HepG2 (cell line): ENCODE data around the gene BTN1A1. TPM values are rescaled to one million over a fixed set of nuclear protein-coding genes. Genes with fewer than 3 reads are reported as not detected.

ENCODE experiments used
- AGO2 ChIP-seq: fragments of 200-400 bp; formaldehyde crosslinking; optimal IDR thresholded peaks from 2 replicates; pipeline ENCODE3; 2017; ENCODE audit warnings: mild to moderate bottlenecking, low read depth, low read length, moderate library complexity
- CBX1 ChIP-seq: IDR thresholded peaks from one replicate; pipeline ENCODE4 v1.6.1; 2016; ENCODE audit warnings: antibody characterized with exemption, low read depth
- DPF2 ChIP-seq: sonication (generic); formaldehyde crosslinking; IDR thresholded peaks from 2 replicates; pipeline ENCODE4 v1.4.0; 2020; ENCODE audit warnings: mild to moderate bottlenecking, low read depth, missing genetic modification reagents, borderline replicate concordance
- ELF4 ChIP-seq: sonication (generic); formaldehyde crosslinking; IDR thresholded peaks from 2 replicates; pipeline ENCODE4 v1.5.0; 2020; ENCODE audit warnings: missing genetic modification reagents, mild to moderate bottlenecking, moderate library complexity, borderline replicate concordance
- ETV6 ChIP-seq: sonication (generic); formaldehyde crosslinking; conservative IDR thresholded peaks from 2 replicates; pipeline ENCODE4 v1.4.0; 2020; ENCODE audit warnings: missing genetic modification reagents
- FOXA3 ChIP-seq: IDR thresholded peaks from 2 replicates; pipeline ENCODE4 v1.6.1; 2016; ENCODE audit warnings: missing genetic modification reagents, missing compliant biosample characterization
- ISL2 ChIP-seq: sonication (generic); formaldehyde crosslinking; IDR thresholded peaks from 2 replicates; pipeline ENCODE4 v1.5.0; 2020; ENCODE audit warnings: missing genetic modification reagents
- JUNB ChIP-seq: sonication (generic); formaldehyde crosslinking; IDR thresholded peaks from 2 replicates; pipeline ENCODE4 v1.8.0; 2022; ENCODE audit warnings: missing genetic modification reagents, mild to moderate bottlenecking, borderline replicate concordance
- KDM4B ChIP-seq: sonication (generic); formaldehyde crosslinking; IDR thresholded peaks from 2 replicates; pipeline ENCODE4 v1.4.0; 2020; ENCODE audit warnings: missing genetic modification reagents
- NFE2L2 ChIP-seq: fragments of 150-350 bp; IDR thresholded peaks from 2 replicates; pipeline ENCODE4 v1.6.1; 2014; ENCODE audit warnings: low read length
- POLR2AphosphoS2 ChIP-seq: IDR thresholded peaks from 2 replicates; pipeline ENCODE4 v1.6.1; 2011; ENCODE audit warnings: low read depth, low read length, improper control_type of control experiment
- SNAPC5 ChIP-seq: sonication (generic); formaldehyde crosslinking; IDR thresholded peaks from 2 replicates; pipeline ENCODE4 v1.8.1; 2023; ENCODE audit warnings: mild to moderate bottlenecking, missing genetic modification reagents, borderline replicate concordance
- SOX6 ChIP-seq, 2 experiments: fragments of 450-650 bp in 1 of 2; sonication (generic) in 1 of 2; formaldehyde crosslinking in 1 of 2; IDR thresholded peaks; 2 replicates each; pipeline versions ENCODE4 v1.4.0 to v1.6.1; 2017 to 2020; ENCODE audit warnings: antibody characterized with exemption in 1 of 2, mild to moderate bottlenecking in 1 of 2, missing genetic modification reagents in 1 of 2
- SP4 ChIP-seq: sonication (generic); formaldehyde crosslinking; IDR thresholded peaks from 2 replicates; pipeline ENCODE4 v1.8.1; 2023; ENCODE audit warnings: mild to moderate bottlenecking, missing genetic modification reagents
- THYN1 ChIP-seq: sonication (generic); formaldehyde crosslinking; IDR thresholded peaks from 2 replicates; pipeline ENCODE4 v1.8.1; 2023; ENCODE audit warnings: low read depth, mild to moderate bottlenecking, moderate library complexity, missing genetic modification reagents, borderline replicate concordance
- TMF1 ChIP-seq: sonication (generic); formaldehyde crosslinking; IDR thresholded peaks from 2 replicates; pipeline ENCODE4 v1.8.1; 2022; ENCODE audit warnings: low read depth, missing genetic modification reagents
- ZMYM3 ChIP-seq: sonication (generic); formaldehyde crosslinking; IDR thresholded peaks from 2 replicates; pipeline ENCODE4 v1.5.1; 2020; ENCODE audit warnings: mild to moderate bottlenecking, missing genetic modification reagents
- ZNF496 ChIP-seq: sonication (generic); formaldehyde crosslinking; IDR thresholded peaks from 2 replicates; pipeline ENCODE4 v1.8.1; 2023; ENCODE audit warnings: mild to moderate bottlenecking, moderate library complexity, missing genetic modification reagents; ENCODE audit not compliant: insufficient replicate concordance
- ZNF605 ChIP-seq: sonication (generic); formaldehyde crosslinking; IDR thresholded peaks from 2 replicates; pipeline ENCODE4 v1.8.0; 2022; ENCODE audit warnings: mild to moderate bottlenecking, missing genetic modification reagents
- ZNF672 ChIP-seq: sonication (generic); formaldehyde crosslinking; IDR thresholded peaks from 2 replicates; pipeline ENCODE4 v1.8.1; 2022; ENCODE audit warnings: missing genetic modification reagents
- ZSCAN30 ChIP-seq: sonication (generic); formaldehyde crosslinking; IDR thresholded peaks from 2 replicates; pipeline ENCODE4 v1.5.0; 2020; ENCODE audit warnings: mild to moderate bottlenecking, missing genetic modification reagents
- polyA plus RNA-seq, 8 experiments: library from polyadenylated mRNA; depleted of rRNA in 3 of 8; stranded (reverse) in 7 of 8; unstranded in 1 of 8; fragments of >200 nt; fragmentation: Illumina TruSeq in 4 of 8; extraction: Trizol in 4 of 8; gene quantifications; 2 replicates each; pipeline versions ENCODE4 v1.2.1 to v1.2.3, GENCODE V29; 2011 to 2016; ENCODE audit warnings: low read depth in 4 of 8, missing spikeins in 1 of 8, mixed read lengths in 1 of 8; ENCODE audit not compliant: insufficient read depth in 1 of 8
- total RNA-seq, 5 experiments: library from RNA; depleted of rRNA; stranded (reverse); fragments of >200 nt; fragmentation: Illumina TruSeq; extraction: Trizol; gene quantifications; 2 replicates each; pipeline ENCODE4 v1.2.3, GENCODE V29; 2016; ENCODE audit warnings: low read depth in 1 of 5
- TF ChIP-seq, protein P1 (sequence below): IDR thresholded peaks from 2 replicates; pipeline ENCODE4 v1.4.0; 2020; ENCODE audit warnings: mild to moderate bottlenecking, missing genetic modification reagents
- TF ChIP-seq, protein P2 (sequence below): sonication (generic); formaldehyde crosslinking; IDR thresholded peaks from 2 replicates; pipeline ENCODE4 v1.8.0; 2022; ENCODE audit warnings: low read depth, missing genetic modification reagents
- TF ChIP-seq, protein P3 (sequence below): sonication (generic); formaldehyde crosslinking; IDR thresholded peaks from 2 replicates; pipeline ENCODE4 v1.9.0; 2021; ENCODE audit warnings: missing genetic modification reagents, mild to moderate bottlenecking, borderline replicate concordance

Gene BTN1A1
- total and polyA plus RNA-seq, 2 of the 13 experiments (the other 11 are each of a cell fraction or from before 2014, with no cell fraction given): 0.04 TPM; not detected in 1

DNA sequence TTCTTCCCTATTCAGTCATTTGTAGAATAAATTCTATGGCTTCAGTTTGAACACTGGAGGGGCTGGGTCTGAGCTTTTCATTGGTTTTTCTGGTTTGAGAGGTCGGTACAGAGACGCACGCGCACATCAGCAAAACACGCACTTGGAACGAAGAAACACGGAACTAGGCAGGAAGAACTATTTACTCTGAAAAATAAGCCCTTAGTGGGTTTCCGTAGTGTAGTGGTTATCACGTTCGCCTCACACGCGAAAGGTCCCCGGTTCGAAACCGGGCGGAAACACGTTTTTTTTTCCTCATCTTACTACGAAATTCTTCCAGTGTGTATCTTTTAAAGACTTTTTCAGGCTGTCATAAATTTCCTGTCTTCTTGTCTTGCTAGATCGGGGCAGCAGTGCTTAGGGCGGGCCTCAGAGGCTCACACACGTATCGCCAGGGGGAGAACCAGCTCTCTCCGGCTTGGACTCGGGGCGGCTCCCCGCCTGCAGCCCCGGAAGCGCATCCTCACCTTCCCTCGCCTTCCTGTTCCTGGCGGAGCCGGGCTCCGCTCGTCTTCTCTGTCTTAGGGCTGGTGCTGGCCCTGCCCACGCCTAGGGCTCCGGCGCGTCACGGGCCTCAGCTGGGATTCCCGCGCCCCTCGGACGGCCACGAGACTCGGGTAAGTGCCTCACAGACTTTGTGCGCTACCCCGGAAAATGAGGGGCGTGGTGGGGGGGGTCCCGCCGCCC is 37.9 kb downstream of the BTN1A1 start, which contains the start of gene HMGN4 (continued):
- TF ChIP-seq, protein P1, sequence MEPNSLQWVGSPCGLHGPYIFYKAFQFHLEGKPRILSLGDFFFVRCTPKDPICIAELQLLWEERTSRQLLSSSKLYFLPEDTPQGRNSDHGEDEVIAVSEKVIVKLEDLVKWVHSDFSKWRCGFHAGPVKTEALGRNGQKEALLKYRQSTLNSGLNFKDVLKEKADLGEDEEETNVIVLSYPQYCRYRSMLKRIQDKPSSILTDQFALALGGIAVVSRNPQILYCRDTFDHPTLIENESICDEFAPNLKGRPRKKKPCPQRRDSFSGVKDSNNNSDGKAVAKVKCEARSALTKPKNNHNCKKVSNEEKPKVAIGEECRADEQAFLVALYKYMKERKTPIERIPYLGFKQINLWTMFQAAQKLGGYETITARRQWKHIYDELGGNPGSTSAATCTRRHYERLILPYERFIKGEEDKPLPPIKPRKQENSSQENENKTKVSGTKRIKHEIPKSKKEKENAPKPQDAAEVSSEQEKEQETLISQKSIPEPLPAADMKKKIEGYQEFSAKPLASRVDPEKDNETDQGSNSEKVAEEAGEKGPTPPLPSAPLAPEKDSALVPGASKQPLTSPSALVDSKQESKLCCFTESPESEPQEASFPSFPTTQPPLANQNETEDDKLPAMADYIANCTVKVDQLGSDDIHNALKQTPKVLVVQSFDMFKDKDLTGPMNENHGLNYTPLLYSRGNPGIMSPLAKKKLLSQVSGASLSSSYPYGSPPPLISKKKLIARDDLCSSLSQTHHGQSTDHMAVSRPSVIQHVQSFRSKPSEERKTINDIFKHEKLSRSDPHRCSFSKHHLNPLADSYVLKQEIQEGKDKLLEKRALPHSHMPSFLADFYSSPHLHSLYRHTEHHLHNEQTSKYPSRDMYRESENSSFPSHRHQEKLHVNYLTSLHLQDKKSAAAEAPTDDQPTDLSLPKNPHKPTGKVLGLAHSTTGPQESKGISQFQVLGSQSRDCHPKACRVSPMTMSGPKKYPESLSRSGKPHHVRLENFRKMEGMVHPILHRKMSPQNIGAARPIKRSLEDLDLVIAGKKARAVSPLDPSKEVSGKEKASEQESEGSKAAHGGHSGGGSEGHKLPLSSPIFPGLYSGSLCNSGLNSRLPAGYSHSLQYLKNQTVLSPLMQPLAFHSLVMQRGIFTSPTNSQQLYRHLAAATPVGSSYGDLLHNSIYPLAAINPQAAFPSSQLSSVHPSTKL (CRISPR knock-in tag): no peak; the same call in 1 of the 2 replicates
- peak; percentile 48; the same call in 1 of the 2 replicates for TF ChIP-seq ZNF605
- TF ChIP-seq AGO2: peak; percentile 64
- no peak for TF ChIP-seq KDM4B
- TF ChIP-seq NFE2L2: peak; percentile 6; the same call in 1 of the 2 replicates
- TF ChIP-seq ZSCAN30: no peak; the same call in 1 of the 2 replicates
- TF ChIP-seq ZNF672 (CRISPR knock-in tag): no peak
- TF ChIP-seq TMF1 (CRISPR knock-in tag): no peak
- no peak for TF ChIP-seq DPF2 (CRISPR knock-in tag)
- TF ChIP-seq ISL2 (CRISPR knock-in tag): peak; percentile 49
- TF ChIP-seq ETV6: no peak; the same call in 1 of the 2 replicates
- TF ChIP-seq ELF4 (CRISPR knock-in tag): no peak; the same call in 1 of the 2 replicates
- TF ChIP-seq, protein P2, sequence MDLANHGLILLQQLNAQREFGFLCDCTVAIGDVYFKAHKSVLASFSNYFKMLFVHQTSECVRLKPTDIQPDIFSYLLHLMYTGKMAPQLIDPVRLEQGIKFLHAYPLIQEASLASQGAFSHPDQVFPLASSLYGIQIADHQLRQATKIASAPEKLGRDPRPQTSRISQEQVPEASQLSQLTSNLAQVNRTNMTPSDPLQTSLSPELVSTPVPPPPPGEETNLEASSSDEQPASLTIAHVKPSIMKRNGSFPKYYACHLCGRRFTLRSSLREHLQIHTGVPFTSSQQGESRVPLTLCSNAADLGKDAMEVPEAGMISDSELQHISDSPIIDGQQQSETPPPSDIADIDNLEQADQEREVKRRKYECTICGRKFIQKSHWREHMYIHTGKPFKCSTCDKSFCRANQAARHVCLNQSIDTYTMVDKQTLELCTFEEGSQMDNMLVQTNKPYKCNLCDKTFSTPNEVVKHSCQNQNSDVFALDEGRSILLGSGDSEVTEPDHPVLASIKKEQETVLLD: no peak
- TF ChIP-seq, protein P3, sequence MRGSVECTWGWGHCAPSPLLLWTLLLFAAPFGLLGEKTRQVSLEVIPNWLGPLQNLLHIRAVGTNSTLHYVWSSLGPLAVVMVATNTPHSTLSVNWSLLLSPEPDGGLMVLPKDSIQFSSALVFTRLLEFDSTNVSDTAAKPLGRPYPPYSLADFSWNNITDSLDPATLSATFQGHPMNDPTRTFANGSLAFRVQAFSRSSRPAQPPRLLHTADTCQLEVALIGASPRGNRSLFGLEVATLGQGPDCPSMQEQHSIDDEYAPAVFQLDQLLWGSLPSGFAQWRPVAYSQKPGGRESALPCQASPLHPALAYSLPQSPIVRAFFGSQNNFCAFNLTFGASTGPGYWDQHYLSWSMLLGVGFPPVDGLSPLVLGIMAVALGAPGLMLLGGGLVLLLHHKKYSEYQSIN (CRISPR knock-in tag): no peak
- TF ChIP-seq SOX6 (IDR thresholded peaks at IDR 0.05): no peak
- TF ChIP-seq SOX6 (CRISPR knock-in tag; IDR thresholded peaks at IDR 0.05): peak; percentile 55
- TF ChIP-seq ZNF496 (CRISPR knock-in tag): no peak
- TF ChIP-seq SNAPC5: no peak
- TF ChIP-seq FOXA3 (CRISPR knock-in tag): peak; percentile 69
- peak; percentile 22 for TF ChIP-seq CBX1
- TF ChIP-seq JUNB: no peak
- no peak; the same call in 1 of the 2 replicates for TF ChIP-seq ZMYM3
- TF ChIP-seq THYN1: peak; percentile 45; the same call in 1 of the 2 replicates
- TF ChIP-seq SP4 (CRISPR knock-in tag): 0 out of 2 replicates have a peak, but pooled peaks have one; percentile 38
- no peak for TF ChIP-seq POLR2AphosphoS2
